MM.1S (cell line): Measurements from ENCODE around the gene TMEM229B.

ENCODE experiments used
- CTCF ChIP-seq: fragments of 300-600 bp; sonication (generic); IDR thresholded peaks from 2 replicates; pipeline ENCODE4 v1.5.1; 2016; ENCODE audit warnings: antibody characterized with exemption, low read length, mixed read lengths
- EZH2 ChIP-seq: fragments of 300-600 bp; sonication (generic); optimal IDR thresholded peaks from 2 replicates; pipeline ENCODE3; 2017; ENCODE audit warnings: low read depth, mild to moderate bottlenecking, antibody characterized with exemption, low read length, mixed read lengths

GRCh38 chr14:67464377-67464776 is 24.1 kb downstream of the TMEM229B start:
- no peak for TF ChIP-seq CTCF
- no peak for TF ChIP-seq EZH2
